GM11168 (cell line): ENCODE results near the gene NOVA2.

ENCODE experiments used
- in situ Hi-C: fragments of 300-500 bp; cut with MboI; formaldehyde crosslinking; loops from one replicate; pipeline ENCODE4 v1.12.0; 2022; ENCODE audit warnings: low sequenced_read_pairs; ENCODE audit not compliant: unreplicated experiment

Gene NOVA2

DNA sequence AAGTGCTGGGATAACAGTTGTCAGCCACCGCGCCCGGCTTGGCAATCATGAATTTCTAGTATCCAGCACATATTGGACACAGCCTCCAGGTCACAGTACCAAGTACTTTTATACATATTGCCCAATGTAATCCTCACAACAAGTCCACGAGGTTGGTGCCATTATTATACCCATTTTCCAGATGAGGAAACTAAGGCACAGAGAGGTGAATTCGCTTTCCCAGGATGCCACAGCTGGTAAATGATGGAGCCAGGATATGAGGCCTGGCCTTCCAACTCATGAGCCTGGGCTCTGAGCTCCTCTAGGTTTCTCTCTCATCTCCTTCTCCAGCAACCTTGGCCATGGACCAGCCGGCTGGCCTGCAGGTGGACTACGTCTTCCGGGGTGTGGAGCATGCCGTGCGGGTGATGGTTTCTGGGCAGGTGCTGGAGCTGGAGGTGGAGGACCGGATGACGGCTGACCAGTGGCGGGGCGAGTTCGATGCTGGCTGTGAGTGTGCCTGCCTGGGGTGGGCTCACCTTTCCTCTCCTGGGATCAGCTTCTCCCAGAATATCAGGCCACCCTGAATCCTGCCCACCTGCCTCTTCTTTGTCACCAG is 29.1 kb upstream of the NOVA2 start:
- in situ Hi-C loops: no loop called here

DNA sequence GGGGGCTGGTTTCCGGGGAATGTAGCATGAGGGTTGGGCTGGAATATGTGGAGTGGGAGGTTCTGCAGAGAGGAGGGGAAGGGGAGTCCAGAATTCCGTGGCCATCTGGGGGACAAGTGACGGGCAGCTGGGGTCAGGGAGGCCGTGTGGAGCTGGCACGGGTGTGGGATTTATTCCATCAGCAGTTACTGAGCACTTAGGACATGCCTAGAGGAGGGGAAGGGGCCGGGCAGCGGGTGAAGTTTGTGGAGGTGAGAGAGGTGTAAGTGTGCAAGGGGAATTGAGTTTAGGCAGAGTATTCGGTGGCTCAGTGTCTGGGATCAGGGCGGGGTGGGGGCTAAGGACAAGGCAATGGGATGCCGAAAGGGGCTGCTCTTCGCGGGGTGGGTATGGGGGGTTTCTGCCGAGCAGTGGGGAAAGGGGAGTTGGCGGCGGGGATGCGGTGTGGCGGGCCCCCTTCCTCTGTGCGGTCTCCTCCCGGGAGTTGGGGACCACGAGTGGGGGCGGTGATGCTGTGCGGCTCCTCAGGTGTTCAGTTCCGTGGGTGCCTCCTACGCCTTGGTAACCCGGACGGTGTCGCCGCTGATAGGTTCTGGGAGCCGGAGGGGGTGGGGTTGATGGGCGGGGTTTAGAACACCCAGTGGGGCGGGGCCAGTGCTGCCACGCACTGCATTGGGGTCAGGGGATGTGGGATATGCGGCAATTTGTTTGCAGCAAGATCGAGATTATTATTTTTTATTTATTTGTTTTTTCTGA is 27.0 kb upstream of the NOVA2 start:
- in situ Hi-C loops: no loop called here

DNA sequence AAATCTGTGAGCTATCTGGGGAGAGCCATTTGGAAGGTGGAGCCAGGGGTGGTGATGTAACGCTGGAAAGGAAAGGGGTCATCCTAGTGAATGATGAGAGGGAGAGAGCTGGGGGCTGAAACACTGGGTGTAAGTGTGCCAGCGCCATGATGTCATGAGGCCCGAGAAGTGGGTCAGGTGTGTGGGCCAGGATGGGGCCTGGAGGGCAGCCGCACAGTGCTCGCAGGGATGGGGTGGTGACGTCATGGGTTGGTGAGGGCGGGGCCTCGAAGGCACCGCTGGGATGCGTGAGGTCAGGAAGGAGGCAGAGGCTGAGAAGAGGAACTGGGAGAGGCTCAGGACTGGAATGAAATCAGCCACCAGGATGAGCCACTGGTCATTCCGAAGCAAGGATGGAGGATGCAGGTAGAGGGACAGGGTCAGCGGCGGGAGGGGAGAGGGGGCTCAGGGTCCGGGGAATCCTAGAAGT is 26.0 kb upstream of the NOVA2 start:
- in situ Hi-C loops: no loop called here

- in situ Hi-C loops: no loop called here
Measured at GRCh38 chr19:45998834-45999233, 25.2 kb upstream of the NOVA2 start.

DNA sequence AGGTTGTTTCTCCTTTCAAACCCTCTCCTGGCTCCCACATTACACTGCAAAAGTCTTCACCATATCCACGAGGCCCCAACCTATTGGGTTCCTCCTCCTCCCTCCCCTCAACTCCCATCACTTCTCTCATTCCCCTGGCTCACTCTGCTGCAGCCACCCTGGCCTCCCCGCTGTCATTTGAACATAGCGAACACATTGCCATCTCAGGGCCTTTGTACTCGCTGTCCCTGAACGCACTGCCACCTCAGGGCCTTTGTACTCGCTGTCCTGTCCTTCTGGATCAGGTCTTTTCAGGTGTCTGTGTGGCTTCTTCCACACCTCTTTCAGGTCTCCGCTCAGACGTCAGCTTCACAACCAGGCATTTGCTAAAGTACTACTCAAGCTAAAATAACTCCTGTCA is 23.3 kb upstream of the NOVA2 start:
- in situ Hi-C loops: no loop called here

DNA sequence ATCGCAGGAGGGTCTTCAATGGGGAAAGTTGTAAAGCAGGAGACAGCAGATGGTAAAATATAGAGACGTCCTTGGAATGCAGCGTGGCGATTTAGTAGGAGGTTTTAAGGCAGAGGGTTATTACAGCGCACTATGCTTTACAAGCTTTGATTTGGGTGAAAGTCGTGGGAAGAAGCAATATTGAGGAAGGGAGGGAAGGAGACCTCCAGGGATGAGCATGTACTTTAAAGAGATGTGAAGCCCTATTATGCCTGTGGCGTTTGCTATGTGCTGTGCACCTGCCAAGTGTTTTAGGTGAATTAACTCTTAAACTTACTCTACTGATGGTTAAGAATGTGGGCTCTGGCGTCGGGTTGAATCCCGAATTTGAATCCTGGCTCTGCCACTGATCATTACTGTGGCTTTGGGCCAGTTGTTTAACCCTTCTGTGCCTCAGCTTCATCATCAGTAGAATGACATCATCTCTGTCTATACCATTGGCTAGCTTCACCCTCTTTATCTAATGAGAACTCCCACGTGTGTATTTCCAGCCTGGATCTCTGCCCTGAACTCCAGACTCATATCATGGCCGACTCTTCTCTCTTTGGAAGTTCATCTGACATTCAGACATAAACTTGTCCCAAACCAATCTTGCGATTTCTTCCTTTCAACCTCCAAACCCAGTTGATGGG is 22.2 kb upstream of the NOVA2 start:
- in situ Hi-C loops: no loop called here

- in situ Hi-C loops: no loop called here
Measured at GRCh38 chr19:45994998-45995714, 21.5 kb upstream of the NOVA2 start, which contains the start of gene CCDC61. Gene CCDC61, plus strand, starts transcription at chr19:45995467. Its CDS starts 7,552 bp downstream, at chr19:46003019.

- in situ Hi-C loops: no loop called here
Measured at GRCh38 chr19:45994456-45994997, 20.9 kb upstream of the NOVA2 start.

DNA sequence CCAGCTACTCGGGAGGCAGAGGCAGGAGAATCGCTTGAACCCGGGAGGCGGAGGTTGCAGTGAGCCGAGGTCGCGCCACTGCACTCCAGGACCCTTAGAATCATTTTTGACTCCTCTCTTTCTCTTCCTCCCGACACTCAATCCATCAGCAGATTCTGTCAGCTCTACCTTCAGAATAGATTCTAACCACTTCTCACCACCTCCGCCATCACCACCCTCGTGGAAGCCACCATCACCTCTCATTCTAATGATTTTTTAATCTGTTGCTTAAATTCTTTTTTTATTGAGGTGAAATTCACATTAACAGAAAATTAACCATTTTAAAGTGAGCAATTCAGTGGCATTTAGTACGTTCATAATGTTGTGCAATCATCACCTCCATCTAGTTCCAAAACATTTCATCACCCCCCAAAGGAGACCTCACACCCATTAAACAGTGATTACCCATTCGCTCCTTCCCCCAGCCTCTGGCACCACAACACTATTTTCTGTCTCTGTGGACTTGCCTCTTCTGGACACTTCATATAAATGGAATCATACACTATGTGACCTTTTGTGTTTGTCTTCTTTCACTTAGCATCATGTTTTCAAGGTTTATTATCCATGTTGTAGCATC is 16.6 kb upstream of the NOVA2 start:
- in situ Hi-C loops: no loop called here

DNA sequence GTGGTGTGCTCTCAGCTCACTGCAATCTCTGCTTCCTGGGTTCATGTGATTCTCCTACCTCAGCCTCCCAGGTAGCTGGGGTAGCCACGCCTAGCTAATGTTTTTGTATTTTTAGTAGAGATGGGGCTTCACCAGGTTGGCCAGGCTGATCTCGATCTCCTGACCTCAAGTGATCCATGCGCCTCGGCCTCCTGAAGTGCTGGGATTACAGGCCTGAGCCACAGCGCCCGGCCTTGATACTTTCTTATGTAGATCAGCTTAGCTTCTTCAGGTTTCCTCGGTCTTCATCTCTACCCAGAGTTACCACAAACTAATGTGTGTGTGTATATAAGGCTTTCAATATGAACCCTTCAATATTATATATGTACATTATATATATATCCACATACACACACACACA is 11.7 kb upstream of the NOVA2 start:
- in situ Hi-C loops: no loop called here

GRCh38 chr19:45981350-45981749 is 7.7 kb upstream of the NOVA2 start:
- in situ Hi-C loops: no loop called here

GRCh38 chr19:45978156-45978555 is 4.5 kb upstream of the NOVA2 start:
- in situ Hi-C loops: no loop called here

- in situ Hi-C loops: no loop called here
Measured at GRCh38 chr19:45976178-45976577, 2.5 kb upstream of the NOVA2 start.

DNA sequence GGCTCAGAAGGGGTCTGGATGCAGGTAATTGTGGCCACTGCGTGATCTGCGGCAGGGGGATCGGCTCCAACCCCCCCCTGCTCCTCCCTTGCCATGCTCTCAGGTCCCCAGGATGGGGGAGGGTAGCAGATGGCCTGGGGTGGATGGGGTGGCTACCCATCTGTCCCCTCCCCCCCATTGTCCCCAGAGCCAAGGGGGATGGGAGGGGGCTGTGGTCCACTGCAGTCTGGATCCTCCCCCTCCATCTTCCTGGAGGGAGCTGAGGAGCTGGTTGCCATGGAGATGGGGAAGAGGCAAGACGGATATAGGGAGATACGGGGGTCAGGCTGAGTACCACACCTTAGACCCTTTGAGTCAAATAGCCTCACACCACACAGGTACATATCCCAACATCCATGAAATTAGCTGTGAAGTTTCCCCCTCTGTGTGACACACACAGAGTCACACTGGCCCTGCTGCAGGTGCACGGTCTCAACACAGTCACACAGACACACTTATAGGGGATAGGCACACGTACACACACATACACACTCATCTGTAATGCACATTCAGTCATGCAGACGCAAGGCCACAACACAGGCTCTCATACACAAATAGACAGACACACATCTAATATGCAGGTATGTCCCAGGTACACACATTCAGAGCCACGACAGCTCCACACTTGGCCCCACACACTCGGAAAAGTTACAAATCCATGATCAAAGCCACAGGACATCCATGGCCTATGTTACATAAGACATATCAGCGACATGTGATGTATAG is 1.8 kb upstream of the NOVA2 start:
- in situ Hi-C loops: no loop called here

DNA sequence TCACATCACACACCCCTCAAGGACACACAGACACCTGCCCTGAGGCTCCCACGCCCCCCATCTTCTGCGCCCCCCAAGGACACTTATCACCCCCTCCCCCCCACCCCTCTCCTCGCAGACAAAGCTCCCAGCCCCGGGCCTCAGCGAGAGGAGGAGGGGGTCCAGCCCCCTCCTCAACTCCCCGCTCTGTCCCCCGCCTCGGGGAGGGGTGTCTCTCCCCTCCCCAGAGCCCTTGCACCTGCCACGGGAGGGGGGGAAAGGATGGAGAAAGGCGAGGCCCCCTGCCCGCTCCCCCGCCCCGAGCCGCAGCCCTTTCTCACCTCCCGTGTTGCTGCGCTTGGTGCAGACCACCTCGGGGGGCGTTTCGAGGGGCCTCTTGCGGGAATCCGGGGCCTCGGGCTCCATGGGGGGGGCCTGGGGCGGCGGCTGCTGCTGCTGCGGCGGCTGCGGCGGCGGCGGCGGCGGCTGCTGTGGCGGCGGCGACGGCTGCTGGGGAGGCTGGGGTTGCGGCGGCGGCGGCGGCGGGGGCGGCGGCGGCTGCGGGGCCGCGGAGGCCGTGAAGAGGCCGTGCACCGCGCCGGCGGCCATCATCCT is 621 bp downstream of the NOVA2 start:
- in situ Hi-C loops: no loop called here

GRCh38 chr19:45972081-45972946 is 1.4 kb downstream of the NOVA2 start:
- in situ Hi-C loops: no loop called here

- in situ Hi-C loops: no loop called here
Measured at GRCh38 chr19:45971260-45971902, 2.3 kb downstream of the NOVA2 start.
